ENCODE measurements around the gene BLOC1S1.

Gene BLOC1S1

GRCh38 chr12:55688716-55689655 lies 26.9 kb upstream of the BLOC1S1 start:
- Histone ChIP-seq H3K27me3 (ENCODE audit: insufficient read depth, low read length, poor library complexity, severe bottlenecking) (no peaks in the 10 kb centered on the region), H3K79me2 (ENCODE audit: insufficient read depth, low read length) (peaks cover 4% of the 10 kb centered on the region; the same call in 1 of the 2 replicates), H3K4me1 (ENCODE audit: insufficient read depth, low read length, poor library complexity, severe bottlenecking) (peaks cover 10% of the 10 kb centered on the region), H3K9me3 (ENCODE audit: insufficient read depth, low read depth, low read length) (no peaks in the 10 kb centered on the region), H3K9me2 (replicated peaks; ENCODE audit: low read depth, low read length) (no peaks in the 10 kb centered on the region), H2AFZ (ENCODE audit: low read length) (no peak overlapping the region), H3F3A (ENCODE audit: low read depth) (no peaks in the 10 kb centered on the region), H3K36me3 (ENCODE audit: insufficient read depth, low read length) (no peaks in the 10 kb centered on the region), H3K4me2 (ENCODE audit: low read depth, low read length, poor library complexity, severe bottlenecking) (no peak overlapping the region), H3K9ac (ENCODE audit: low read depth, low read length, poor library complexity, severe bottlenecking) (no peak overlapping the region), H3K4me3 (ENCODE audit: low read length, poor library complexity, severe bottlenecking) (no peak overlapping the region), H4K20me1 (ENCODE audit: insufficient read depth, low read length, poor library complexity, severe bottlenecking) (no peaks in the 10 kb centered on the region)
- TF ChIP-seq EZH2phosphoT487 (IDR thresholded peaks at IDR 0.05; ENCODE audit: borderline replicate concordance) = no peak
- no peak for TF ChIP-seq CTCF (conservative IDR thresholded peaks at IDR 0.05; ENCODE audit: low read length)

- Histone ChIP-seq H3K9me2 (replicated peaks; ENCODE audit: low read depth, low read length) (no peaks in the 10 kb centered on the region), H4K20me1 (ENCODE audit: insufficient read depth, low read length, poor library complexity, severe bottlenecking) (no peaks in the 10 kb centered on the region), H3K36me3 (ENCODE audit: insufficient read depth, low read length) (no peaks in the 10 kb centered on the region), H2AFZ (ENCODE audit: low read length) (no peak overlapping the region), H3K27me3 (ENCODE audit: insufficient read depth, low read length, poor library complexity, severe bottlenecking) (no peaks in the 10 kb centered on the region), H3K4me1 (ENCODE audit: insufficient read depth, low read length, poor library complexity, severe bottlenecking) (peaks cover 5% of the 10 kb centered on the region), H3F3A (ENCODE audit: low read depth) (no peaks in the 10 kb centered on the region), H3K79me2 (ENCODE audit: insufficient read depth, low read length) (no peaks in the 10 kb centered on the region), H3K9ac (ENCODE audit: low read depth, low read length, poor library complexity, severe bottlenecking) (no peak overlapping the region), H3K9me3 (ENCODE audit: insufficient read depth, low read depth, low read length) (no peaks in the 10 kb centered on the region), H3K4me3 (ENCODE audit: low read length, poor library complexity, severe bottlenecking) (no peak overlapping the region), H3K4me2 (ENCODE audit: low read depth, low read length, poor library complexity, severe bottlenecking) (no peak overlapping the region)
- TF ChIP-seq EZH2phosphoT487 (IDR thresholded peaks at IDR 0.05; ENCODE audit: borderline replicate concordance) = no peak
- no peak for TF ChIP-seq CTCF (conservative IDR thresholded peaks at IDR 0.05; ENCODE audit: low read length)
Measured at GRCh38 chr12:55692631-55693322, 23.1 kb upstream of the BLOC1S1 start.

GRCh38 chr12:55693323-55694187 lies 22.3 kb upstream of the BLOC1S1 start:
- no peaks in the 10 kb centered on the region for H4K20me1 ChIP-seq (ENCODE audit: insufficient read depth, low read length, poor library complexity, severe bottlenecking)
- H3K4me3 ChIP-seq (ENCODE audit: low read length, poor library complexity, severe bottlenecking) = no peak overlapping the region
- no peak overlapping the region for H3K9ac ChIP-seq (ENCODE audit: low read depth, low read length, poor library complexity, severe bottlenecking)
- H3K9me2 ChIP-seq (replicated peaks; ENCODE audit: low read depth, low read length) = no peaks in the 10 kb centered on the region
- H2AFZ ChIP-seq (ENCODE audit: low read length) = no peak overlapping the region
- no peaks in the 10 kb centered on the region for H3K36me3 ChIP-seq (ENCODE audit: insufficient read depth, low read length)
- no peak overlapping the region for H3K4me2 ChIP-seq (ENCODE audit: low read depth, low read length, poor library complexity, severe bottlenecking)
- no peaks in the 10 kb centered on the region for H3F3A ChIP-seq (ENCODE audit: low read depth)
- peaks cover 5% of the 10 kb centered on the region for H3K4me1 ChIP-seq (ENCODE audit: insufficient read depth, low read length, poor library complexity, severe bottlenecking)
- no peaks in the 10 kb centered on the region for H3K27me3 ChIP-seq (ENCODE audit: insufficient read depth, low read length, poor library complexity, severe bottlenecking)
- H3K79me2 ChIP-seq (ENCODE audit: insufficient read depth, low read length) = no peaks in the 10 kb centered on the region
- TF ChIP-seq EZH2phosphoT487 (IDR thresholded peaks at IDR 0.05; ENCODE audit: borderline replicate concordance) (no peak), CTCF (conservative IDR thresholded peaks at IDR 0.05; ENCODE audit: low read length) (no peak)
- no peaks in the 10 kb centered on the region for H3K9me3 ChIP-seq (ENCODE audit: insufficient read depth, low read depth, low read length)
